ENCODE results near the gene PPP3R2.

GRCh38 chr9:101634741-101635409, 40.1 kb upstream of the PPP3R2 start:
- no peak for TF ChIP-seq MYC (IDR thresholded peaks at IDR 0.05; ENCODE audit: borderline replicate concordance, low read length)
- no peak for TF ChIP-seq HOXB5 (CRISPR knock-in tag; IDR thresholded peaks at IDR 0.05)
- TF ChIP-seq SMC3 (IDR thresholded peaks at IDR 0.05) = no peak
- TF ChIP-seq CTCF (IDR thresholded peaks at IDR 0.05) = no peak
- TF ChIP-seq ELK1 (IDR thresholded peaks at IDR 0.05; ENCODE audit: low read depth, low read length) = no peak
- no peak for TF ChIP-seq REST (IDR thresholded peaks at IDR 0.05)
- no peak for TF ChIP-seq POLR2A (IDR thresholded peaks at IDR 0.05; ENCODE audit: low read length)
- no peak for TF ChIP-seq EP300 (IDR thresholded peaks at IDR 0.05)
